GM04504 (cell line): ENCODE results near the gene HACL1.
"Not testable (repeated sequence)": the region's sequence is repeated elsewhere in the genome, so short reads cannot be mapped to it uniquely, and the experiment has no call there.

ENCODE experiments used
- DNase-seq: peaks from one replicate; pipeline ENCODE4 v3.0.0-alpha.2; 2012; ENCODE audit warnings: low read depth

Gene HACL1

GRCh38 chr3:15579051-15579450 is 22.3 kb downstream of the HACL1 start:
- DNase-seq: no peak

DNA sequence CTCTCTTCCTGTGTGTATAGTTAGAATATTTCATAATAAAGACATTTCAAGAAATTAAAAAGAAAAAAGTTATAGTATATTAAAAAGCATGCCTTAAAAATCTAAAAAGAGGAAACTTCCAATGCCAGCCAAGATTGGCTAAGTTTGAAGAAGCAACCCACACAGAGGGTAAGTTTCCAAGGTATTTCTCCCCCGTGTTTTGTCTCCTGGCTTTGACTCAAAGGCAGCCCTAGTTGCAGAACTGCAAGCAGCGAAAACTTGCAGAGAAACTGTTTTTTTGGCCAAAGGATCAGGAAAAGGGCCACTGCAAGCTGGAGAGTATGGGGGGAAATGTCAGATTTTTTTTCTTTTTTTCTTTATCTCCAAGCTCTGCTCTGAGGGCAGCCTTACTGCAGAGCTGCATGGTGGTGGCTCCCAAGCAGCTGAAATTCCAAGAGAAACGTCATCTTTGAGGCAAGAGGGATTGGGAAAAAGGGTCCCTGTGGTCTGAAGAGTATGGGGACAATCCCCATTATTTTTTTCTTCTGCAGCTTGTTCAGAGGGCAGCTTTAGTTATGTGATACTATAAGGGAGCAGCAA is 23.0 kb downstream of the HACL1 start:
- no peak for DNase-seq

DNA sequence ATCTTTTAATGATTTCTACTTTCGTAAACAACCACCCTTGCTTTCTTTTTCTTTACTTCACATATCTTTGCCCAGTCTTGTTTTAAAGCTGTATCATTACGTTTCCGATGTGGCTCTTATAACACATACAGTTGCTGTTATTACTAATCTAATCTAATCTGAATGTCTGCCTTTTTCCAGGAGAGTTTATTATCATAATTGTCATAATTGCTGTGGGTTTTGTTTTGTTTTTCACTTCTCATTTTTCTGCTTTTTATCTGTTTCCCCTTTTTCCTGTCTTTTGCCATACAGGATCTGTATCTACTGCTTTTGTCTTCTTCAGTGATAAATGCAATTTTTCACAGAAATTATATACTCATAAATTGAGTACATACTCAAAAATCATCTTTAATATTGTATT is 24.9 kb downstream of the HACL1 start:
- DNase-seq: no peak

DNA sequence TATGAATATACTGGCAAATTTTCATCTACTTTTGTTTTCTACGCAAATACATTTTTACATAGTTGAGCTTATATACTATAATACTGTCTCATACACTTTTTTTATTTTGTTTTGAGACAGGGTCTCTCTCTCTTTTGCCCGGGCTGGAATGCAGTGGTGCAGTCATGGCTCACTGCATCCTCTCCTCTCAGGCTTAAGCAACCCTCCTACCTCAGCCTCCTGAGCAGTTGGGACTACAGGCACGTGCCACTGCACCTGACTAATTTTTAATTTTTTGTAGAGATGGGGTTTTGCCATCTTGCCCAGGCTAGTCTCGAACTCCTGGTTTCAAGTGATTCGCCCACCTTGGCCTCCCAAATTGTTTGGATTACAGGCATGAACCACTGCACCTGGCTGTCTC is 25.9 kb downstream of the HACL1 start:
- no peak for DNase-seq

DNA sequence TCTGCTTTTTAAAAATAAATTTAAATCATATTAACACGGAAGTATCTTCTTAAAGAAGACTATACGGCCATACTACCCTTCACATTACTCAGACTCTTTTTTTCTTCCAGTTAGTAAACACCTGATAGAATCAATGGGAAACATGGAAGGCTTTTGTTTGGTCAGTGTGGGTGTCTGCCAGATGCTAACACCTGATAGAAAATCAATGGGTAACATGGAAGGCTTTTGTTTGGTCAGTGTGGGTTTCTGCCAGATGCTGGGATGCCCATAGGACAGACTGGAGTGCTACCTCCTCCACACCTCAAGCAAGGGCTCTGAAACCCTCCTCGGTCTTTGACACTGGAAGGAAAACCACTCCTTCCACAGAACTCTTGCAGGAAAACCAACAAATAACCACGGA is 29.2 kb downstream of the HACL1 start:
- no peak for DNase-seq

- no peak for DNase-seq
Observed at GRCh38 chr3:15563190-15563589, 38.2 kb downstream of the HACL1 start.

GRCh38 chr3:15562560-15562959 is 38.8 kb downstream of the HACL1 start:
- no peak for DNase-seq

GRCh38 chr3:15558581-15558980 is 42.8 kb downstream of the HACL1 start:
- no peak for DNase-seq

- peak; percentile 56 for DNase-seq
Observed at GRCh38 chr3:15557511-15557946, 43.8 kb downstream of the HACL1 start.

- no peak for DNase-seq
Observed at GRCh38 chr3:15556512-15556911, 44.9 kb downstream of the HACL1 start.

GRCh38 chr3:15553749-15554148 is 47.6 kb downstream of the HACL1 start:
- DNase-seq: no peak

DNA sequence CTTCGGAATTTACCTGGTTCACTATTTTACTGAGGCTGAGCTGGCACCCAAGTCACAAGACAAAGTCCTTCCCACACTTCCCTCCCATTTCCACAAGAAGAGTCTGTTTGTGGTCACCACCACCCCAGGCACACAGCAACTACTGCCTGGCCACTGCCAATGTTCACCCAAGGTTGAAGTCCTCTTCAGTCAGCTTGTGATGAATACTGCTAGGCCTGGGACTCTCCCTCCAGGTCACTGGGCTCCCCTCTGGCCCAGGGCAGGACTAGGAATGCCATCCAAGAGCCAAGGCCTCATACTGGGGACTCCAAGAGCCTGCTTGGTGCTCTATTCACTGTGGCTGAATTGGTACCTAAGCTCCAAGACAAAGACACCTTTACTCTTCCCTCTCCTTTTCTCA is 49.5 kb downstream of the HACL1 start:
- DNase-seq: no peak

GRCh38 chr3:15549846-15550245 is 51.5 kb downstream of the HACL1 start:
- DNase-seq: no peak

- no peak for DNase-seq
Observed at GRCh38 chr3:15542614-15543013, 58.8 kb downstream of the HACL1 start.

- no peak for DNase-seq
Observed at GRCh38 chr3:15541371-15541770, 60.0 kb downstream of the HACL1 start.

DNA sequence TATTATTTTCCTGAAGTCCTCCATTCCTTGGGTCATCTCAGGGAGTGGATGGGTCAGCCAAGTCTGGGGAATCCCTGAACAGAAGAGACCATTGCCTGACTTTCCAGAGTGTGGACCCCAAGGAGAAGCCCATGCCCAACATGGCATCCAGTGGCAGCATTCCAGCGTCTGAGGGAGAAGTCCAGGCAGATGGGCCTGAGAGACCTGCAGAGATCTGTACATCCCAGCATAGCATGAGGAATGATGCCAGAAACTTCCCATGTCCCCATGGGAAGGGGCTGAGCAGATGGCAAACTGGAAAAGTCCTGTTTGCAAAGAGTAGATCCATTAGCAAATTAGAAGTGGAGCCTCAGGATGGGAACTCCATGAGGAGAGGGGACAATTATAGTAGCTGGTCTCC is 62.3 kb downstream of the HACL1 start:
- DNase-seq: no peak

- DNase-seq: no peak
Observed at GRCh38 chr3:15538345-15538744, 63.0 kb downstream of the HACL1 start.

GRCh38 chr3:15536856-15537255 is 64.5 kb downstream of the HACL1 start:
- DNase-seq: no peak

DNA sequence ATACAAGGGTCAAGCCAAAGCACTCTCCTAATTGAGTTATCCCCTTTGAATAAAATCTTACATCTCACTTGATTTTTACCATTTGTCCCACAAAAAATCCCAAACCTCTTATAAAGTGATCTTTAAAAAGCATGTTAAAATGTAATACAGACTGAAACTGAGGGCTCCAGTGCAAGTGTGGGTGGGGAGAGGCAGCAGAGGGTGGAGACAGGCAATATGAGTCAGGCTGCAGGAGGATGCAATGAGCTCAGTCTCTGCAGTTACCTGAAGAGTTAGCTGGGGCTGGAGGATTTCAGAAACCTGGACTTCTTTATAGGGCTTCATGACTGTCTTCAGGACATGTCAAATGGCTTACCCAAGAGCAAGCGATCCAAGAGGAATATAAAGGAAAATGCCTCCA is 65.6 kb downstream of the HACL1 start:
- no peak for DNase-seq

DNA sequence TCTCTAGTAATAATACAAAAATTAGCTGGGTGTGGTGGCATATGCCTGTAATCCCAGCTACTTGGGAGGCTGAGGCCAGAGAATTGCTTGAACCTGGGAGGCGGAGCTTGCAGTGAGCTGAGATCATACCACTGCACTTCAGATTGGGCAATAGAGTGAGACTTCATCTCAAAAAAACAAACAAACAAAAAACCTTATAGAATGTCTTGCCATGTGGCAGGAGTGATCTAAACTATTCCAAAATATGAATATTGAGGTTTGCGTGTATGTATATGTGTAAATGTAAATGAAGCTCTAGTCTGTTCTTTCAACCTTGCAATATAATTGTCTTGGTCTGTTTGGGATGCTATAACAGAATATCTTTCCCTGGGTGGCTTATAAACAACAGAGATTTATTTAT is 68.8 kb downstream of the HACL1 start:
- not testable (repeated sequence) for DNase-seq

- DNase-seq: no peak
Observed at GRCh38 chr3:15531346-15531745, 70.0 kb downstream of the HACL1 start.

GRCh38 chr3:15528854-15529537 is 72.4 kb downstream of the HACL1 start:
- no peak for DNase-seq

GRCh38 chr3:15527031-15527459 is 74.3 kb downstream of the HACL1 start:
- no peak for DNase-seq

DNA sequence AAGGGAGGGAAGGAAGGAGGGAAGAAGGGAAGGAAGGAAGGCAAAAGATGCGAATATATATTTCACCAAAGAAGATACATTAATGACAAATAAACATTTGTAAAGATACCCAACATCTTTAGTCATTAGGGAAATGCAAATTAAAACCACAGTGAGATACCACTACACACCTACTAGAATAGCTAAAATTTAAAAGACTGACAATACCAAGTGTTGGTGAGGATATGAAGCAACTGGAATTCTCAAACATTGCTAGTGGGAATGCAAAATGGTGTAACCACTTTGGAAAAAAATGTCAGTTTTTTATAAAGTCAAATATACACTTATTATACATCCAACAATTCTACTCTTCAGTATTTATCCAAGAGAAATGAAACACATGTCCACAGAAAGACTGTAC is 75.6 kb downstream of the HACL1 start:
- no peak for DNase-seq
